HG02642 (cell line): Measurements from ENCODE around the gene POLR1B.

Experiments used
- ATAC-seq: cut with Tn5 transposase; IDR thresholded peaks from one replicate; pipeline ENCODE4 v1.9.1; 2021; ENCODE audit warnings: mild to moderate bottlenecking; ENCODE audit not compliant: unreplicated experiment, poor library complexity

POLR1B gene

GRCh38 chr2:112541315-112542122 lies 746 bp upstream of the POLR1B start:
- ATAC-seq: peak; percentile 70

- no peak for ATAC-seq
Observed at GRCh38 chr2:112542984-112543661, 858 bp downstream of the POLR1B start.

- no peak for ATAC-seq
Observed at GRCh38 chr2:112547333-112547732, 5.1 kb downstream of the POLR1B start.

GRCh38 chr2:112548980-112549379 lies 6.7 kb downstream of the POLR1B start:
- ATAC-seq: no peak

- peak; percentile 62 for ATAC-seq
Observed at GRCh38 chr2:112566104-112566503, 23.8 kb downstream of the POLR1B start.

- peak; percentile 38 for ATAC-seq
Observed at GRCh38 chr2:112566508-112566907, 24.2 kb downstream of the POLR1B start.

GRCh38 chr2:112572005-112572404 lies 29.7 kb downstream of the POLR1B start:
- no peak for ATAC-seq

- ATAC-seq: no peak
Observed at GRCh38 chr2:112577756-112578155, 35.5 kb downstream of the POLR1B start.

- no peak for ATAC-seq
Observed at GRCh38 chr2:112579241-112579640, 37.0 kb downstream of the POLR1B start.

GRCh38 chr2:112580084-112580483 lies 37.8 kb downstream of the POLR1B start:
- no peak for ATAC-seq

- ATAC-seq: no peak
Observed at GRCh38 chr2:112582314-112582746, 40.1 kb downstream of the POLR1B start.

GRCh38 chr2:112583497-112584133 lies 41.4 kb downstream of the POLR1B start:
- no peak for ATAC-seq

GRCh38 chr2:112584134-112584890 lies 42.0 kb downstream of the POLR1B start, which contains the start of gene CHCHD5:
CHCHD5 (plus strand) TSS chr2:112584609; CDS start chr2:112584648, 39 bp downstream.
- peak; percentile 89 for ATAC-seq

- no peak for ATAC-seq
Observed at GRCh38 chr2:112584891-112585250, 42.6 kb downstream of the POLR1B start.

GRCh38 chr2:112585400-112585799 lies 43.1 kb downstream of the POLR1B start:
- no peak for ATAC-seq

GRCh38 chr2:112585873-112586464 lies 43.7 kb downstream of the POLR1B start:
- ATAC-seq: no peak

- no peak for ATAC-seq
Observed at GRCh38 chr2:112588611-112589045, 46.4 kb downstream of the POLR1B start.

- ATAC-seq: no peak
Observed at GRCh38 chr2:112591413-112591812, 49.1 kb downstream of the POLR1B start.

- no peak for ATAC-seq
Observed at GRCh38 chr2:112593736-112594135, 51.5 kb downstream of the POLR1B start.
